HG03095 (cell line): Measurements from ENCODE around the gene ZNF888.
"Not testable (repeated sequence)": the region's sequence is repeated elsewhere in the genome, so short reads cannot be mapped to it uniquely, and the experiment has no call there.

ENCODE experiments used
- ATAC-seq: cut with Tn5 transposase; IDR thresholded peaks from one replicate; pipeline ENCODE4 v1.9.1; 2021; ENCODE audit warnings: moderate library complexity; ENCODE audit not compliant: unreplicated experiment

ZNF888 gene

DNA sequence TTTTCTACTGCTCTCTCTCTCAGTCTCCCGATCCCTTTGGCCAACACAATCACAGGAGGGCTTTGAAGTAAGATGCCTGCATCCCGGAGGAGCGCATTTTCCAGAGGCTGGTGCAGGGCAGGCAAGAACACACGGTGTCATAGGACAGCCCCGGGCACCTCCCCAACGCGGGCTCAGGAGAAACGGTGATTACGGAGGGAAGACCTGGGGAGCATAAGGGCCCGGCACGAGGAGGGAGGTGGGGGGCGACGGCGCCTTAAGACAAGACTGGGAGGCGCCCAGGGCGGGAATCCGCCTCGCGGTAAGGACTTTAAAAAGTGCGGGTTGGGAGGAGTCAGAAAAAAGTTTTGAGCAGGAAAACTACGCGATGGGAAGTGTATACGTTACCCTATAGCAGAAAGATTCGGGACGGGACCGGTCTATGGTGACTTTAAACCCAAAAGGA, 18.7 kb upstream of the ZNF888 start:
- peak; percentile 15 for ATAC-seq

DNA sequence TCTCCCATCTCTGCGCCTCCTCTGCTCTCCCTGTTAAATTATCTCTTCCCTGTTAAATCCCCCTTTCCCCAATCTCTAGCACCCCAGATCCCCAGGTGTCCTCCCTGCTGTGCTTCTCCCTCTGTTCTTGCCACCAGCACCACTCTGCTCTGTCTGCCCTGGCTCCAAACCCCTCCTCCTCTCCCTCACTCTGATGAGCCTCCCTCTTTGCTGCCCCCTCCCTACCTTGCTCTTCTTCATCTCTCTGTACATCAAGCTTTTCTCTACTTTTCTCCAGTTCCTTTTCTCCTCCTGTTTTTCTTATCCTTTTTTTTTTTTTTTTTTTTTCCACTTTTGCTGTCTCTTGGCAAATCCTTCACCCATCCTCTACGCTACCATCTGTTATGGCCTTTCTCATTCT, 18.3 kb upstream of the ZNF888 start:
- ATAC-seq = not testable (repeated sequence)

DNA sequence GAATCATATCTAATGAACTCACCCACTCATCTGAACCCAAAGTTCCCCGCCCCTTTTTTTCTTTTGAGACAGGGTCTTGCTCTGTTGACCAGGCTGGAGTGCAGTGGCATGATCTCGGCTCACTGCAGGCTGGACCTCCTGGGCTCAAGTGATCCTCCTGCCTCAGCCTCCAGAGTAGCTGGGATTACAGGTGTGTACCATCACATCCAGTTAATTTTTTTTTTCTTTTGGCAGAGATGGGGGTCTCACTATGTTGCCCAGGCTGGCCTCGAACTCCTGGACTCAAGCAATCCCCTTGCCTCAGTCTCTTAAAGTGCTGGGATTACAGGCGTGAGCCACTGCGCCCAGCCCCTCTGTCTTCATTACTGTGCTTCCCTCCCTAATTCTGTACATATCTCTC, 17.7 kb upstream of the ZNF888 start:
- not testable (repeated sequence) for ATAC-seq

DNA sequence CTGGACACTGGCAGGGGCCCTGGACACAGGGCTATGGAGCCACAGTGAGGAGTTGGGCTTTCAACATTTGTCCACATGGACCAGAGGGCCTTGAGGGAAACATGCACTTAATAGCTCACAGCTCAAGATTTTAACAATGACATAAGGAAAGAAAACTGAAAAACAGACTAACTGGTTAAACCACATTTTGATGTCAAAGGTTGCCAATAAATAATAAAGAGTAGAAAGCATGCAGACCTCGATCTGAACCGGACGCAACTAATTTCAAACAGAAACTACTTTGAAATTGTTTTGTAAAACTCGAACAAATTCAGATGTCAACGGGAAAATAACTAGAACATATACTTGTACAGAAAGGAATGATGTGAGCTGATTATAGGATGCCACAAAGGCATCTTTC, 15.5 kb upstream of the ZNF888 start:
- ATAC-seq = no peak

DNA sequence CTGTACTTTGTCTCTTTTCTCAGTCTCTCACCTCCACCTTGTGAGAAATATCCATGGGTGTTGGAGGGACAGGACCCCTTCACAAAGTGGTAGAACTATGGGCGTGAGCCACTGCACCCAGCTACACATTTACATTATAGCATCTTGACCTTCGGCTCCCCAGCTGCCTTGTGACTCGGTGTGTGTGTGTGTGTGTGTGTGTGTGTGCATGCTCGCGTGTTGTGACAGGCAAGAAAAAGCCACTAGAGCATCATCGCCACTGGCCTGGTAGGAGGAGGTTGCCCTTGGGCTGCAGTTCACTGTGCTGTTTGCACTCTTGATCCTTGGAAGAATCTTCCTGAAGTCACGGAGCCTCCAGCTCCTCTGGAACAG, 13.7 kb upstream of the ZNF888 start:
- ATAC-seq = no peak

DNA sequence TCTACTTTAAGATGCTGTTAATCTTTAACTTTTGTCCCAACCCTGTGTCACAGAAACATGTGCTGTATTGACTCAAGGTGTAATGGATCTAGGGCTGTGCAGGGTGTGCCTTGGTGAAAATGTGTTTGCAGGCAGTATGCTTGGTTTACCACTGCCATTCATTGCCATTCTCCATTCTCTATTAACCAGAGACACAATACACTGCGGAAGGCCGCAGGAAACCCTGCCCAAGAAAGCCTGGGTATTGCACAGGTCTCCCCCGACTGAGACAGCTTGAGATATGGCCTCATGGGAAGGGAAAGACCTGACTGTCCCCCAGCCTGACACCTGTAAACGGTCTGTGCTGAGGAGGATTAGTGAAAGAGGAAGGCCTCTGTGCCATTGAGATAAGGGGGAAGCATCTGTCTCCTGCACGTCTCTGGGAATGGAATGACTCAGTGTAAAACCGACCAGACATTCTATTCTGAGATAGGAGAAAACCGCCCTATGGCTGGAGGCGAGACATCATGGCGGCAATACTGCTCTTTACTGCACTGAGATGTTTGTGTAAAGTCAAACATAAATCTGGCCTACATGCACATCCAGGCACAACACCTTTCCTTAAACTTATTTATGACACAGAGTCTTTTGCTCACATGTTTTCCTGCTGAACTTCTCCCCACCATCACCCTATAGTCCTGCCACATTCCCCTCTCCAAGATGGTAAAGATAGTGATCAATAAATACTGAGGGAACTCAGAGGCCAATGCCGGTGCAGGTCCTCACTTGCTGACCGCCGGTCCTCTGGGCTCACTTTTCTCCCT, 13.1 kb upstream of the ZNF888 start:
- no peak for ATAC-seq

DNA sequence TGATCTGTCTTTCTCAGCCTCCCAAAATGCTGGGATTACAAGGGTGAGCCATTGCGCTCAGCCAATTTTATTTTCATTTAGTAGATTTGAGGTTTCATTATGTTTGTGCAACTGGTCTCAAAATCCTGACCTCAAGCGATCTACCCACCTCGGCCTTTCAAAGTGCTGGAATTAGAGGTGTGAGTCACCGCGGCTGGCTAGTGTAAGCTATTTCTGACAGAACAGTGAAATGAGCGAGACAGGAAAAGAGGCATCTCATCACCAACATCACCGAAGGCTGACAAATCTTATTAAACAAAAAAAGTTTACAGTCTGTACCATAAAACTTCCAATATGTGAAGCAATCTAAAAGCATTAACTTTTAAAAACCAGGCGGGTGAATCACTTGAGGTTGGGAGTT, 12.2 kb upstream of the ZNF888 start:
- ATAC-seq = no peak

DNA sequence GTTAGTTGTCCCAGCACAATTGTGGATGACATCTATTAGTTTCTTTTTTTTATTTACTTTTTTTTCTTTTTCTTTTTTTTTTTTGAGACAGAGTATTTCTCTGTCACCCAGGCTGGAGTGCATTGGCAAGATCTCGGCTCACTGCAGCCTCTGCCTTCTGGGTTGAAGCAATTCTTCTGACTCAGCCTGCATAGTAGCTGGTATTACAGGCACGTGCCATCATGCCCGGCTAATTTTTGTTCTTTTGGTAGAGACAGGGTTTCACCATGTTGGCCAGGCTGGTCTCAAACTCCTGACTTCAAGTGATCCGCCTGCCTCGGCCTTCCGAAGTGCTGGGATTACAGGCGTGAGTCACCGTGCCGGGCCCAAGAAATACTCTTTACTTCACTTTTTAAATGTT, 1.4 kb upstream of the ZNF888 start:
- ATAC-seq = not testable (repeated sequence)

DNA sequence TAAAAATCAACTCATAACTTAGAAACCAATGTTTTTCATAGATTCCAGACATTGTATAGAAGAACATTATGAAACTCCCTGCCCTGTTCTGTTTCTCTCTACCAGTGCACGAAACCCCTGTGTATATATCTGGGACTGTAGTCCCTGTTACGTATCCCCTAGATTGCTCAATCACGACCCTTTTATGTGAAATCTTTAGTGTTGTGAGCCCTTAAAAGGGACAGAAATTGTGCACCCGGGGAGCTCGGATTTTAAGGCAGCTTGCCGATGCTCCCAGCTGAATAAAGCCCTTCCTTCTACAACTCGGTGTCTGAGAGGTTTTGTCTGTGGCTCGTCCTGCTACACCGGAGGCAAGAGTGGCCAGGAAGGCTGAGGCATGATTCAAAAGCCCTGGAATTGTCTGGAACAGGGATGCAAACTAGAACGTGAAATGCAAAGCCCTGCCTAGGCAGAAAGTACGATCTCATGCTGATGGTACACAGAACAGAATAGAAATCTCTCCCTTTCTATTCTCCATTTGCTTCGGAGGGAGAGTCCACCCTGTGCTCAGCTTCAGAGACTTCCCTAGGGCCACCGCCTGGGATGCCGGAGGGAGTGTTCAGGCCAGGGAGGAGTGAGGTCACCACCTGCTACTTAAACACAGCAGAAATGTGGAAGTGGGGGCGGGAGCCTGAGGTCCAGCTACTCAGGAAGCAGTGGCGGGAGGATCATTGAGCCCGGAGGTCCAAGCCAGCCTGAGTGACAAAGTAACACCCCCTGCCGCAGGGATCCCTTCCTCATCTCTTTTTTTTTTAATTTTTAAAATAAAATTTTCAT, 758 bp upstream of the ZNF888 start:
- ATAC-seq = no peak

DNA sequence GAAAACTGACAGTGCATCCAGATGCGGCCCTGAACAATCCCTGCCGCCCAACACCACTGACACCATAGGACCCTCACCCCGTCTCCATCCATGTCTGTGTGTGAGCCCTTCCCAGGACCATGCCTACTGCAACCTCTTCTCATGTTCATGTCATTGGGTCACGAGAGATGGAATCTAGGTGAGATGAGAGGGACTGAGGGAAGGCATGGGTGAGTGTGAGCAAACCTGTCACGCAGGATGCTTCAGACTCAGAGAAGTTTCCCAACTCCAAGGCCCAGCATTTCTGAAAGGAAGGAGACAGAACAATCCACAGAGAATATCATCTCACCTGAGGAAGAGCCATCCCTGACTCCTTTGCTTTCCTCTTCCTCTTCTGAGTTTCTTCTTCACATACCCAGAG, 5.7 kb downstream of the ZNF888 start:
- no peak for ATAC-seq

DNA sequence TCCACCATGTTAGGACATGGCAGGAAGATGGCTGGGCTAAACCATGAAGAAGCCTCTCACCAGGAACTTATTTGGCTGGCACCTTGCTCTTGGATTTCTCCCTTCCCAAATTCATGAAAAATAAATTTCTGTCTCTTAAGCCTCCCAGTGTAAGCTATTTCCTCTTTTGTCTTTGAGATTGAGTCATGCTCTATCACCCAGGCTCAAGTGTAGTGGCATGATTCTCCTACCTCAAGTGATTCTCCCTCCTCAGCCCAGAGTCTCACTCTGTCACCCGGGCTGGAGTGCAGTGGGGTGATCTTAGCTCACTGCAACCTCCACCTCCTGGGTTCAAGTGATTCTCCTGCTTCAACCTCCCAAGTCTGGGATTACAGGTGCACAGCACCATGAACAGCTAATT, 12.6 kb downstream of the ZNF888 start:
- no peak for ATAC-seq

DNA sequence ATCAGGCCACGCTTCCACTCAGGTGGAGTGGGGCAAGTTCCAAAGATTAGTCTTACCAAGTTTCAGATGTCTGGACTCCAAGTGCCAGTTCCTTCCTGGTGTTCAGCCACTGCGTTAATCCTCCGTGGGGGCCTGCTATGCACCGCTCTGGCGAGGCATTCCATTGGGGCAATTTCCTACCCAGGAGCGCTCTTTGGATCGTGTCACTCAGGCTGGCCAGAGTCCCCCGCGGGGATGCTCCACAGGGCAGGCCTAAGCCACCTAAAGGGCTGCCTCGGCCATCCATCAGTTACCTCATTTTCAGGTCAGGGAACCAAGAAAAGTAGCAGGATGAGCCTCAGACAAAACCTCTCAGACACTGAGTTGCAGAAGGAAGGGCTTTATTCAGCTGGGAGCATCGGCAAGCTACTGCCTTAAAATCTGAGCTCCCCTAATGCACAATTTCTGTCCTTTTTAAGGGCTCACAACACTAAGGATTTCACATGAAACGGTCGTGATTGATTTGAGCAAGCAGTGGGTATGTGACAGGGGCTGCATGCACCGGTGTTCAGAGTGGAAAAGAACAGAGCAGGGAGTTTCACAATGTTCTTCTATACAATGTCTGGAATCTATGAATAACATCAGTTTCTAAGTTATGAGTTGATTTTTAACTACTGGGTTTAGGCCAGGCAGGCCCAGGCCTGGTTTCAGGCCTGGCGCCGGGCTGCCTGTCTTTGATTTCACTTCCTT, 19.0 kb downstream of the ZNF888 start:
- not testable (repeated sequence) for ATAC-seq

DNA sequence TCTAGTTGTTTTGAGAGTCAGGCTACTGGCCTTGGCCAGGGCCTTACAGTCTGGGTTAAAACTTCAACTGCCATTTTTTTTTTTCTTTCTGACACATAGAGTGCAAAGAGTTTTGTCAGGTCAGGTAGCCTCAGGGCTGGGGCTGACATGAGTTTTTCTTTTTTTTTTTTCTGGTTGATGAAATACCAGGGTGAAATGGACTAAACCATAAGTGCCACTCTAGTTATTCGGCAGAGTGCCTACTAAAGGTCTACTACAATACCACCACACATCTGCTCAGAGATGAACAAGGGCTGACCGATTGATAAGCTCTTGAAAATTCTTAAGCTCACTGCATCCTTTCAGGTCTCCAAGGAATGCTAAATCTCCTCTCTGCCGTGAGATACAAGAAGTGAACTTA, 21.4 kb downstream of the ZNF888 start:
- no peak for ATAC-seq

DNA sequence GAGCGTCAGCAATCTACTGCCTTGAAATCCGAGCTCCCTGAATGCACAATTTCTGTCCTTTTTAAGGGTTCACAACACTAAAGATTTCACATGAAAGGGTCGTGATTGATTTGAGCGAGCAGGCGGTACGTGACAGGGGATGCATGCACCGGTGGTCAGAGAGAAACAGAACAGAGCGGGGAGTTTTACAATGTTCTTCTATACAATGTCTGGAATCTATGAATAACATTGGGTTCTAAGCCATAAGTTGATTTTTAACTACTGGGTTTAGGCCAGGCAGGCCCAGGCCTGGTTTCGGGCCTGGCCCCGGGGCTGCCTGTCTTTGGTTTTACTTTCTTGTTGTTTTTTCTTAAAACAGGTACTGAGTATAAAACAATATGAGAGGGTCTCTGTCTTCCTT, 24.6 kb downstream of the ZNF888 start:
- ATAC-seq = not testable (repeated sequence)

DNA sequence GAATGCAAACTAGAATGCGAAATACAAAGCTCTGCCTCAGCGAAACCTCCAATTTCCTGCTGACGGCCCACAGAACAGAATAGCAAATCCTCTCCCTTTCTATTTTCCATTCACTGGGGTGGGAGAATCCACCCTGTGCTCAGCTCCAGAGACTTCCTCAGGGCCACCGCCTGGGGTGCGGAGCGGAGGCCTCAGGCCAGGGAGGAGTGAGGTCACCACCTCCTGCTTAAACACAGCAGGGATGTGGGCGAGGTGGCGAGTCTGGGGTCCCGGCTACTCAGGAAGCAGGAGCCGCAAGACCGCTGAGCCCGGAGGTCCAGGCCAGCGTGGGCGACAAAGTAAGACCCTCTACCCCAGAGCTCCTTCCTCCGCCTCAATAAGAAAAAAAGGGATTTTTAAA, 25.1 kb downstream of the ZNF888 start:
- ATAC-seq = no peak

DNA sequence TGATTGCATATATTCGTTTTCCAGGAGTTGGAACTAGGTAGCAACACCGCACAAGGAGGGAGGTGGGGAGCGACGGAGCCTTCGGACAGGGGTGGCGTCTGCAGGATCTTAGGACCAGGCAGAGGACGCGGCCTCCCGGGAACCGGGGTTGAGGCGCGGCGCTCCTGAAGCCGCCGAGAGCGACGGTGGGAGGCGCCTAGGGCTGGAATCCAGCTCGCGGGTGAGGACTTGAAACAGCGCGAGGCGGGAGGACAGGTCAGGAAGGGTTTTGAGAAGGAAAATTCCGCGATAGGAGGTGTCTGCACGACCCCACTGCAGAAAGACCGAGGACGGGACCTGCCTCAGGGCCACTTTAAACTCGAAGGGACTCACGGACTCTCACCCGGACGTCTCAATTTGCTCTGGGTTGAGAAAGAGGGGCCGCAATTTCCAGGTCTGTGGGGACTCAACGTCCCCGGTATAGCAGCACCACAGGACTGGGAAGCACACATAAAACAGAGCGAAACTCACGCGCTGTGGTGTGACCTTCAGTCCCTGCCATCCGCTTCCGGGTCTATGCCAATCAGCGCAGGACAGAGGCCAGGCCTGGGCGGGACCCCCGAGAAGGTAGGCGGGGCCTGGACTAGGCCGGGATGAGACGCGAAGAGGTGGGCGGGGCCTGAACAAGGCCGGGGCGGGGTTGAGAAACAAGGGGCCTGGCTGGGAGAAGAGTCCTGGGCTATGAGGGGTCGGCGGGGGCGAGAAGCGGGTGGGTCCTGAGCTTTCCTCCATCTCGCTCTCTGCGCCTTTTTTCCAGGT, 25.9 kb downstream of the ZNF888 start, which contains the start of gene ZNF320:
TSS of gene ZNF320 (minus strand) at position 498 of the 798 bp plus-strand sequence. CDS start 7,380 bp downstream, outside the sequence.
- peak; percentile 91 for ATAC-seq

DNA sequence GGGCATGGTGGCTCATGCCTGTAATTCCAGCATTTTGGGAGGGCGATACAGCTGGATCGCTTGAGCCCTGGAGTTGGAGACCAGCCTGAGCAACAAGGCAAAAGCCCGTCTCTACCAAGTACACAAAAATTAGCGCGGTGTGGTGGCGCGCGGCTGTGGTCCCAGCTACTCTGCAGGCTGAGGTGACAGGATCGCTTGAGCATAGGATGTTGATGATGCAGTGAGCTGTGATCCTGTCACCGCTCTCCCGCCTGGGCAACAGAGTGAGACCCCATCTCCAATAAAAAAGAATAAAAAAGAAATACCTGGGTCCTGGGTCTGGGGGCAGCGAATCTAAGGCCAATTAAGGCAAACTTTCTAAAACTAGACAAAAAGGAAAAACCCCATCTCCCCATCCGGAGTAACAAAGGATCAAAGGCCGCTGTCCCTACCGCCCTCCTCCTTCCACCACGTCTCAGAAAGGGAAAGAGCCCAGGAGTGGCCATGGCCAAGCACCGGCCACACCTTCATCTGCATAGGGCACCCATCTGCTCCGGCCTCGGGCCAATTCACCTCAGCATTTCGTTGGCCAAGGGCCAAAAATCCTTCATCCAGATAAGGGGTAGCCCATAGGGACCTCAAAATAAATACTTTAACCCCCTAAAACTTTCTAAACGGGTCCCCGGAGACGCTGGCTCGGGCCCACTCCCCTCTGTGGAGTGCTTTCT, 26.6 kb downstream of the ZNF888 start:
- no peak for ATAC-seq

DNA sequence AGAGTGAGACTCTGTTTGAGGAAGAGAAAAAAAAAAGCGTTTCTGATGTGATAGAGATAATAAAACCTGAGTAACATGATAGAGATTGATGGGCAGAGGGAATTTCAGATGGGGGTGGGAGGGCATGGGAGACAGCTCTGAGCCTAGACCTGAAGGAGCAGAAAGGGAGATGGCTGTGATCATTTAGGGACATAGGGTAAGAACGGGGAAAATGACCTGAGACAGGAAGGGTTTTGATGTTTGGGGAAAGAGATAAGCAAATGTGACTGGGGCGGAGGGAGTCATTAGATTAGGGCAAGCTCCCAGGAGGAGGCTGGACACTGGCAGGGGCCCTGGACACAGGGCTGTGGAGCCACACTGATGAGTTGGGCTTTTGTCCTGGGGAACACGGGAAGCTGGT, 31.9 kb downstream of the ZNF888 start:
- no peak for ATAC-seq

DNA sequence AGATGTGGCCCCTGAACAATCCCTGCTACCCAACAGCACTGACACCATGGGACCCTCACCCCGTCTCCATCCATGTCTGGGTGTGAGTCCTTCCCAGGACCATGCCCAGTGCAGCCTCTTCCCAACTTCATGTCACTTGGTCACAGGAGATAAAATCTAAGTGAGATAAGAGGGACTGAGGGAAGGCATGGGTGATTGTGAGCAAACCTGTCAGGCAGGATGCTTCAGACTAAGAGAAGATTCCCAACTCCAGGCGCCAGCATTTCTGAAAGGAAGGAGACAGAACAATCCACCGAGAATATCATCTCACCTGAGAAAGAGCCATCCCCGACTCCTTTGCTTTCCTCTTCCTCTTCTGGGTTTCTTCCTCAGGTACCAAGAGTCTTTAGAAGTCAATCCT, 33.3 kb downstream of the ZNF888 start:
- ATAC-seq = no peak

DNA sequence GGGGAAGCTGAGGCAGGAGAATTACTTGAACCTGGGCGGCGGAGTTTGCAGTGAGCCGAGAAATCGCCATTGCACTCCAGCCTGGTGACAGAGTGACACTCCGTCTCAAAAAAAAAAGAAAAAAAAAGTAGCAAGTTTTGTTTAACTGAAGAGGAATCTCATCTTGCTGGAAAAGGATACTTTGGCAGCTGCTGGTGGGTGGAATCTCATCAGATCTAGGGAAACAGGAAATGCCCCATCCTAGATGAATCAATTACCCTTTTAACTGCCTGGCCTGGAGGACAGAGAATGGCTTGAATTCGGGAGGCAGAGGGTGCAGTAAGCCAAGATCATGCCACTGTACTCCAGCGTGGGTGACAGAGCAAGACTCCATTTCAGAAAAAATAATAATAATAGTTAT, 34.2 kb downstream of the ZNF888 start:
- ATAC-seq = no peak
